GM12801 (cell line): ENCODE data around the gene PRDX2.

ENCODE experiments used
- TF ChIP-seq, protein P1 (sequence below): IDR thresholded peaks from one replicate; pipeline ENCODE4 v1.5.1; 2011; ENCODE audit warnings: control low read depth; ENCODE audit not compliant: insufficient read length; ENCODE audit errors: extremely low read depth

The PRDX2 gene

DNA sequence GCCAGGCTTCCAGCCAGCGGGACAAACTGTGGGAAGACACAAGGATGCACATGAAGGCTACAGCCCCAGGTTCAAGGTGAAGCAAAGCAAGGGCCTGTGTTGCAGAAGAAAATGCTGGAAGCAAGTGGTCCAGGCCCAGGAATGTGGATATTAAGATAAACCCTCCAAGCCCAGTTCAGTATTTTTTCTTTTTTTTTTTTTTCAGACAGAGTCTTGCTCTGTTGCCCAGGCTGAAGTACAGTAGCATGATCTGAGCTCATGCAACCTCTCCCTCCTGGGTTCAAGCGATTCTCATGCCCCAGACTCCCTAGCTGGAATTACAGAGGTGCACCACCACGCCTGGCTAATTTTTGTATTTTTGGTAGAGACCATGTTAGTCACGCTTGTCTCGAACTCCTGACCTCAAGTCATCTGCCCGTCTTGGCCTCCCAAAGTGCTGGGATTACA is 4.4 kb downstream of the PRDX2 start:
- TF ChIP-seq, protein P1, sequence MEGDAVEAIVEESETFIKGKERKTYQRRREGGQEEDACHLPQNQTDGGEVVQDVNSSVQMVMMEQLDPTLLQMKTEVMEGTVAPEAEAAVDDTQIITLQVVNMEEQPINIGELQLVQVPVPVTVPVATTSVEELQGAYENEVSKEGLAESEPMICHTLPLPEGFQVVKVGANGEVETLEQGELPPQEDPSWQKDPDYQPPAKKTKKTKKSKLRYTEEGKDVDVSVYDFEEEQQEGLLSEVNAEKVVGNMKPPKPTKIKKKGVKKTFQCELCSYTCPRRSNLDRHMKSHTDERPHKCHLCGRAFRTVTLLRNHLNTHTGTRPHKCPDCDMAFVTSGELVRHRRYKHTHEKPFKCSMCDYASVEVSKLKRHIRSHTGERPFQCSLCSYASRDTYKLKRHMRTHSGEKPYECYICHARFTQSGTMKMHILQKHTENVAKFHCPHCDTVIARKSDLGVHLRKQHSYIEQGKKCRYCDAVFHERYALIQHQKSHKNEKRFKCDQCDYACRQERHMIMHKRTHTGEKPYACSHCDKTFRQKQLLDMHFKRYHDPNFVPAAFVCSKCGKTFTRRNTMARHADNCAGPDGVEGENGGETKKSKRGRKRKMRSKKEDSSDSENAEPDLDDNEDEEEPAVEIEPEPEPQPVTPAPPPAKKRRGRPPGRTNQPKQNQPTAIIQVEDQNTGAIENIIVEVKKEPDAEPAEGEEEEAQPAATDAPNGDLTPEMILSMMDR: no peak

DNA sequence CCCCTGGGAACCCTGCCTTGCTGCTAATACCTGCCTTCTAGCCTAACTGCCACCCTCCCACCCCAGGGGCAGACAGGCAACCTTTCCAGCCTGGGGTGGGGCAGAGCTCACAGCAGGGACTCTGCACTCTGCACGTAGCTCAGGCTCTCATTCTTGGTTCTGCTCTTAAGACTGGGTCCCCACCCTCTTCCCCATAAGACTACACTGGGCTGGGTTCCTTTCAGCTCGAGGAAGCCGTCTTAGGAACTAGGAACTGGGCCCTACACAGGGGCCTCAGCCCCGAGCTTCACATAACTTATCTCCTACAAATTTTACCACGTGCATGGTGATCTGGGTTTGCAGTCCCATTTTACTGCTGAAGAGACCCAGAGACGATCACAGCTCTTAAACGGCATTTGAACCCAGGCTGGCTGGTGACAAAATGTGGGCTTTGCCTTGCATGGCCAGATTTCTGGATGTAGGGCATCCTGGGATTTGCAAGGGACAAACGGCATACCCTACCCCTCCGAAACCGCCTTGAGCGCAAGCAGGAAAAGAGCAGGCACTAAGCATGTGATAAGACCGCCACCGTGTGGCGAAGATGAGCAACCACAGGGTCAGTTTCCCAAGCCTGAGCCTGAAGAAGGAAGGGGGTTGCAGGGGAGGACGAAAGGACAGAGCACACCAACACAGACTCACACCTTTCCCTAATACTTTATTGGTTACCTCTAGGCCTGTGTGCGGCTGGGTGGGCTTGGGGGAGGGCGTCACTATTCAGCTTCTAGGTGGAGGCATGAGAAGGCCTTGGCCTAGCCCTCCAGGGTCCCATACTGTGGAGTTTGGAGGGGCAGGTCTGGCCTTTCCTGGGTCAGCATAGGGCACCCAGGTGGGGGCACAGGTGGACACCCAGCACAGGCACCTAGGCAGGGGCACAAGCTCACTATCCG is 5.2 kb downstream of the PRDX2 start:
- TF ChIP-seq, protein P1: peak; percentile 76

DNA sequence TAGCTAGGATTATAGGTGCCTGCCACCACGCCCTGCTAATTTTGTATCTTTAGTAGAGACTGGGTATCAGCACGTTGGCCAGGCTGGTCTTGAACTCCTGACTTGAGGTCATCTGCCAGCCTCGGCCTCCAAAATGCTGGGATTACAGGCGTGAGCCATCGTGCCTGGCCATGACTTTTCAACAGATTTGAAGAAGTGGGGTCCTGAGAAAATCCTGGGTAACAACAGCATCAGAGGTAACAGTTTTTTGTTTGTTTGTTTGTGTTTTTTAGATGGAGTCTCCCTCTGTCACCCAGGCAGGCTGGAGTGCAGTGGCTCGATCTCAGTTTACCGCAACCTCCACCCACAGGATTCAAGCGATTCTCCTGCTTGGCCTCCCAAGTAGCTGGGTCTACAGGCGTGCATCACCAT is 6.6 kb downstream of the PRDX2 start:
- TF ChIP-seq, protein P1: no peak

DNA sequence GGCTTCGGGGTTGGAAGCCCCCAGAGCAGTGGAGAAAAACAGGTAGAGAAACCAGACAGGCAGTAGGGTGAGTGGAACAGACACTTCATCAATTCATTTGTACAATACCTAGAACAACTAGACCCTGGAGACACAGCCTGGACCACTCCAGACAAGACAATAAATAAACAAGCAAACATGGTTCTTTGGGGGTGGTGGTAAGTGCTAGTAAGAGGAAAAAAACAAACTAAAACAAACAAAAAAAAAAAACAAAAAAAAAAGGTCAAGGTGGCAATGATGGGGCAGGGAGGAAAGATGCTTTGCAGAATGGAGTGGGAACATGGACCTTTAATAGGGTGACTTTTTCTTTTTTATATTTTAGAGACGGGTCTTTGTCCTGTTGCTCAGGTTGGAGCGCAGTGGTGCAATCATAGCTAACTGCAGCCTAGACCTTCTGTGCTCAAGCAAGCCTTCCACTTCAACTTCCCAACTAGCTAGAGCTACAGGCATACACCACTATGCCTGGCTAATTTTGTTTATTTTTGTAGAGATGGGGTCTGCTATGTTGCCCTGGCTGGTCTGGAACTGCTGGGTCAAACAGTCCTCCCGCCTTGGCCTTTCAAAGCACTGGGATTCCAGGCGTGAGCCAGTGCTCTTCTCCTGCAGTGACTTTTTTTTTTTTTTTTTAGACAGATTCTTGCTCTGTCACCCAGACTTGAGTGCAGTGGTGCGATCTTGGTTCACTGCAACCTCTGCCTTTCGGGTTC is 7.2 kb downstream of the PRDX2 start:
- TF ChIP-seq, protein P1: no peak

DNA sequence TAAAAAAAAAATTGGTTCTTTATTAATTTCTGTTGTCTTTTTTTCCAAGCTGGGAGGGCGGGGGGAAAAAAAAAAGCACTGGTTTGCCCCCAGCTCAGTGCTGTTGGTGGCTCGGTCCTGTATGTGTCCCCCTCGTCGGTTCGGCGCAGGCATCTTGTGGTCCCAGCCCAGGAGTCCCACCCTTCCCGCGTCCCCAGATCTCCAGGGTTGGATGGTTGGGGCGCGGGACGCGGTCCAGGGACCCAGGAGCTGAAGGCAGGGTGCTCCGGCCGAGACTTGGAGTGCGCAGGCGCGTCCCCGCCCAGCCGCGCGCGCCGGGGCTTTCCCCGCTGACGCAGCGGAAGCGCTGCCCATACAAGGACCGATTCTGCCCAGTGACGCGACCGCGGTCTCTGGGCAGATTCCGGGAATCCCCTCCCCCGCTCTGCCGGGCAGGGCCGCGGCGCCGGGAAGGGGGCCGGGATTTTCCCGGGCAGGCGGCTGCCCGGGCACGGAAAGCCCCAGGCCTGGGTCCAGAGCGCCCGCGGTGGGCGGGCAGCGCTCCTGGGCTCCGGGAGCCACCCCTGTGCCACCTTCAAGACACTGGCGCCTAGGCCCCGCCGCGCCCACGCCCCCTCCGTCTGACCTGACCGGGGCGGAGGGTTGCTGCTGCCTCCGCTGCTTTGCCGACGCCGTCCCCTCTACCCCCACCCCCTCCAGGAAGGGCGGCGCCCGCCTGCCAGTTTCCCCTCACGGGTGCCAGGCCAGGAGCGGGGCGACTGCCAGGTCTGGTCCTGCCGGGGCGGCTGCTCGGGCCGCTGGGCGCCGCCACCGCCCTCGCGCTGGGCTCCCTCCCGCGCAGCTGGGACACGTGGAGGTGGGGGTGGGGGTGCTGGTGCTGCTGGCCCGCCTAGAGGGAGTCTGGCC is 8.1 kb downstream of the PRDX2 start:
- TF ChIP-seq, protein P1: no peak

DNA sequence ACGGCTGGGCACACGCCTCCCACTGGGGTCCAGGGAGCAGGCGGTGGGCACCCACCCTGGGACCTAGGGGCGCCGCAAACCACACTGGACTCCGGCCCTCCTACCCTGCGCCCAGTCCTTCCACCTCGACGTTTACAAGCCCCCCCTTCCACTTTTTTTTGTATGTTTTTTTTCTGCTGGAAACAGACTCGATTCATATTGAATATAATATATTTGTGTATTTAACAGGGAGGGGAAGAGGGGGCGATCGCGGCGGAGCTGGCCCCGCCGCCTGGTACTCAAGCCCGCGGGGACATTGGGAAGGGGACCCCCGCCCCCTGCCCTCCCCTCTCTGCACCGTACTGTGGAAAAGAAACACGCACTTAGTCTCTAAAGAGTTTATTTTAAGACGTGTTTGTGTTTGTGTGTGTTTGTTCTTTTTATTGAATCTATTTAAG is 8.7 kb downstream of the PRDX2 start:
- TF ChIP-seq, protein P1: no peak
